CD4-positive, alpha-beta memory T cell (primary cell): ENCODE measurements around the gene PCGF1. TPM values are rescaled to one million over a fixed set of nuclear protein-coding genes. Genes with fewer than 3 reads are reported as not detected.

ENCODE experiments used
- CTCF ChIA-PET: fragments of 350-600 bp; sonication (Branson Sonifier 250); formaldehyde crosslinking; loops from one replicate; lab custom pipeline; 2021; ENCODE audit warnings: inconsistent platforms; ENCODE audit not compliant: partially characterized antibody; lab: Charles Lee
- POLR2A ChIA-PET: fragments of 350-600 bp; sonication (Branson Sonifier 250); formaldehyde crosslinking; loops from one replicate; lab custom pipeline; 2021; ENCODE audit not compliant: partially characterized antibody; lab: Charles Lee
- DNase-seq, 5 donors: peaks; one replicate each; pipeline versions ENCODE4 v3.0.0 to v3.0.0-alpha.2; 2020 to 2022; ENCODE audit warnings: mixed read lengths in 1 of 5
- H3K27ac ChIP-seq: one replicate; pipeline ENCODE4 v1.7.0; 2013; ENCODE audit warnings: low read depth, low read length
- H3K27me3 ChIP-seq: 2 replicates; pipeline ENCODE4 v1.7.0; 2013; ENCODE audit warnings: mild to moderate bottlenecking, low read length, moderate library complexity; ENCODE audit not compliant: insufficient read depth
- H3K36me3 ChIP-seq: 2 replicates; pipeline ENCODE4 v1.7.0; 2013; ENCODE audit warnings: mild to moderate bottlenecking, low read length, moderate library complexity; ENCODE audit not compliant: insufficient read depth
- H3K4me1 ChIP-seq: 2 replicates; pipeline ENCODE4 v1.7.0; 2013; ENCODE audit warnings: mild to moderate bottlenecking, low read length, moderate library complexity; ENCODE audit not compliant: insufficient read depth
- H3K4me3 ChIP-seq, 2 donors: one replicate each; pipeline ENCODE4 v1.7.0; 2013; ENCODE audit warnings: low read length in 2 of 2, mild to moderate bottlenecking in 1 of 2
- H3K9me3 ChIP-seq, 2 donors: one replicate each; pipeline ENCODE4 v1.7.0; 2013; ENCODE audit warnings: low read length in 2 of 2, control low read depth in 1 of 2; ENCODE audit not compliant: control insufficient read depth in 1 of 2
- H3K27ac Mint-ChIP-seq, 7 donors: one replicate each; pipeline ENCODE4 v1.8.0; 2020 to 2021; ENCODE audit warnings: mixed read lengths in 7 of 7, mild to moderate bottlenecking in 6 of 7, inconsistent platforms in 3 of 7, moderate library complexity in 3 of 7
- H3K27me3 Mint-ChIP-seq, 2 donors: one replicate each; pipeline ENCODE4 v1.8.0; 2020 to 2021; ENCODE audit warnings: mixed read lengths in 2 of 2
- H3K36me3 Mint-ChIP-seq, 2 donors: one replicate each; pipeline ENCODE4 v1.8.0; 2020 to 2021; ENCODE audit warnings: mixed read lengths in 2 of 2, inconsistent platforms in 1 of 2, mild to moderate bottlenecking in 1 of 2
- H3K4me1 Mint-ChIP-seq, 4 donors: one replicate each; pipeline ENCODE4 v1.8.0; 2020 to 2021; ENCODE audit warnings: mixed read lengths in 4 of 4, mild to moderate bottlenecking in 1 of 4
- H3K4me3 Mint-ChIP-seq, 8 donors: one replicate each; pipeline ENCODE4 v1.8.0; 2020 to 2021; ENCODE audit warnings: mixed read lengths in 8 of 8, mild to moderate bottlenecking in 7 of 8, moderate library complexity in 6 of 8, inconsistent platforms in 3 of 8
- H3K9me3 Mint-ChIP-seq, 8 donors: one replicate each; pipeline ENCODE4 v1.8.0; 2020 to 2021; ENCODE audit warnings: mixed read lengths in 8 of 8, mild to moderate bottlenecking in 5 of 8, inconsistent platforms in 3 of 8, moderate library complexity in 1 of 8
- intact Hi-C: fragments of 100-400 bp; cut with micrococcal nuclease; formaldehyde crosslinking; loops from one replicate; pipeline ENCODE4 v1.15.1; 2023
- polyA plus RNA-seq, 2 donors: library from polyadenylated mRNA; unstranded; fragments of 300-500 nt; fragmentation: Illumina TruSeq; gene quantifications; one replicate each; pipeline ENCODE4 v1.2.3, GENCODE V29; 2021
- total RNA-seq, 2 experiments: library from RNA; stranded (reverse); gene quantifications; one replicate each; pipeline ENCODE4 v1.2.3, GENCODE V29; 2021

The PCGF1 gene
- 10 to 100 TPM; 31.1 to 42.2 TPM for total RNA-seq
- polyA plus RNA-seq: 10 to 100 TPM; 10.4 to 16.7 TPM

DNA sequence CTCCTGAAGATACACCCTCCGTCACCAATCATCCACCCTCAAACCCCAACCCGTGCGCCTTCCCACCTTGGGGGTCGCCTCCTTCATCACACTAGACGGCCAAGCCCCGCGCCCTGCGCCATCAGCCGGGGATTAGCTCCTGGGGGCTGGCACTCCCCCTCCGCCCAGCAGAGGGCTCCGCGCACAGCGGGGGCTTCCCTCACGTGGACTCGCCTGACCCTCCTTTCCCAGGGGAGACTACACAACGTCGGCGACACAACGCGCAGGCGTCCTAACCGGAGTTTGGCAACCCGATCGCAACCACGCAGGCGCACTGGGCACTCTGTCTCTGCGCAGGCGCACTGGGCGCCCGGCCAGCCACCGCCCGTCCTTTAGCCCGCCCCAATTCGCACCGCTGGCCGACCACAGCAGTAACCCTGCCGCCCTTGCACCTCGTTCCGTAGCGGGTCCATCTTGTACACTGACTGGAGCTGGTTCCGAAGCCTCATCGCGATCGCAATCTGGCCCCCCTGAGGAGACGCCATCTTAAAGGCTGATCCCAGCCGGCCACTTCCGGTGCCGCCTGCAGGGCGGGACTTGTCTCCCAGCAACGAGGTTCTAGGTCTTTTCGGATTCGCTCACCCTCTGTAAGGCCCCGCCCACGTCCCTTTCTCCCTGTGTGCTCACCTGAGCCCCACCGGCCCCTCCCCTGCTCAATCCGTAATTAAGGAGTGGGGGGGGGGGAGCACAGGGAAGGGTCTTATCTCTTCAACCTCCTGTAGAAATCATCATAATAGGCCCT lies at the start of gene PCGF1:
TSS of gene PCGF1 (minus strand) at position 551 of the 781 bp plus-strand sequence. CDS start at position 524, 27 bp downstream.
- H3K36me3 Mint-ChIP-seq: peaks cover 30 to 34% of the 10 kb centered on the region in 2 donors
- Histone ChIP-seq H3K27ac (peak within 1 kb of the TSS; percentile 98), H3K36me3 (peaks cover 15% of the 10 kb centered on the region), H3K9me3 (no peaks in the 10 kb centered on the region), H3K4me3 (peak within 1 kb of the TSS; percentile 83 to 97), H3K27me3 (peaks cover 19% of the 10 kb centered on the region), H3K4me1 (peaks cover 40% of the 10 kb centered on the region)
- intact Hi-C loops: loop anchor here (1.0 to 2.0 kb wide), 5 partner anchors 22 to 53 kb away; partner anchors contain the start of genes AUP1, HTRA2, INO80B and TTC31
- H3K9me3 Mint-ChIP-seq: peaks cover 0 to 4% (median 0%) of the 10 kb centered on the region in 8 donors
- H3K4me3 Mint-ChIP-seq: peak within 1 kb of the TSS; percentile 98 to 100 (median 100)
- POLR2A ChIA-PET: interaction anchor here (0.9 to 7.0 kb wide), 12 partner anchors 9 to 86 kb away, joined by 3 to 60 read pairs (median 8); partner anchors contain the start of genes AUP1, C2orf81, CCDC142 and DQX1
- H3K27ac Mint-ChIP-seq: peak within 1 kb of the TSS; percentile 97 to 100 (median 100)
- peaks cover 18 to 64% (median 46%) of the 10 kb centered on the region in 4 donors for H3K4me1 Mint-ChIP-seq
- CTCF ChIA-PET: interaction anchor here (0.5 to 2.1 kb wide), 6 partner anchors 23 to 86 kb away, joined by 3 to 9 read pairs (median 3); partner anchors contain the start of genes CCDC142, HTRA2, MRPL53 and TTC31
- DNase-seq: peak; percentile 98 to 99 (median 98)
- peaks cover 16 to 45% of the 10 kb centered on the region in 2 donors for H3K27me3 Mint-ChIP-seq

DNA sequence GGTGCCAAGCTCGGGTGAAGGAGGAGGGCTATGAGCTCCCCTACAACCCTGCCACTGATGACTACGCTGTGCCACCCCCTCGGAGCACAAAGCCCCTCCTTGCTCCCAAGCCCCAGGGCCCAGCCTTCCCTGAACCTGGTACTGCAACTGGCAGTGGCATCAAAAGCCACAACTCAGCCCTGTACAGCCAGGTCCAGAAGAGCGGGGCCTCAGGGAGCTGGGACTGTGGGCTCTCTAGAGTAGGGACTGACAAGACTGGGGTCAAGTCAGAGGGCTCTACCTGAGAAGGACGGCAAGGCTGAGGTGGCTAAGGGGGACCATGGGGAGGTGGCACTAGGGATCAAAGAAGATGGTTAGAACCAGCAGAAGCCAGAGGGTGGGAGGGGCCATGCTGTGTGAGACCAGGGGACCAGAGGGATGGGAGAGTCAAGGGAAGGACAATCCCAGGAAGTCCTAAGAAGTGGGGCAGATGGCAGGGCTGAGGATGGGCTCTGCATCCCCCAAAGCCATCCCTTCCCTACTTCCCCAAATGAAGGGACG lies 49.4 kb upstream of the PCGF1 start:
- Histone ChIP-seq H3K4me3 (no peak overlapping the region), H3K9me3 (no peaks in the 10 kb centered on the region), H3K27ac (no peak overlapping the region), H3K4me1 (peaks cover 16% of the 10 kb centered on the region), H3K36me3 (no peaks in the 10 kb centered on the region), H3K27me3 (no peaks in the 10 kb centered on the region)
- ChIA-PET CTCF (no interaction called here), POLR2A (interaction anchor here (0.9 to 2.2 kb wide), 2 partner anchors 10 to 84 kb away, joined by 3 to 5 read pairs; partner anchors contain the start of gene MRPL53)
- no peak for DNase-seq
- Mint-ChIP-seq H3K9me3 (peaks cover 0 to 2% (median 0%) of the 10 kb centered on the region in 8 donors), H3K27me3 (peaks cover 5 to 10% of the 10 kb centered on the region in 2 donors), H3K36me3 (peaks cover 0 to 20% of the 10 kb centered on the region in 2 donors), H3K27ac (peak overlapping the region in 4 of 7 donors; percentile 32 to 80 (median 60)), H3K4me3 (peak overlapping the region in 2 of 8 donors; percentile 61 to 98), H3K4me1 (peaks cover 7 to 31% (median 19%) of the 10 kb centered on the region in 4 donors)
- intact Hi-C loops: loop anchor here (10.0 kb wide), 1 partner anchor 162 kb away; no protein-coding TSS in a partner anchor

DNA sequence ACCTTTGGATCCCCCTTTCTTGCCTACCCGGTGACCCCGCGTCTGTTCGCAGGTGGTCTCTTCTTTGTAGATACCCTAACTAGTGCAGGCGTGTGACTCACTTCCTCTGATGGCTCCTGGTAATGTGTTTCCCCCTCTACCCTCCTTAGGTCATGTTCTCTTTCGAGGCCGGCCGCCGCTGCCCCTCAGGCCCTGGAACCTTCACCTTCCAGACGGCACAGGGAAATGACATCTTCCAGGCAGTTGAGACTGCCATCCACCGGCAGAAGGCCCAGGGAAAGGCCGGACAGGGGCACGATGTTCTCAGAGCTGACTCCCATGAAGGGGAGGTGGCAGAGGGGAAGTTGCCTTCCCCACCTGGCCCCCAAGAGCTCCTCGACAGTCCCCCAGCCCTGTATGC lies 48.7 kb upstream of the PCGF1 start:
- Histone ChIP-seq H3K27ac (no peak overlapping the region), H3K9me3 (no peaks in the 10 kb centered on the region), H3K36me3 (no peaks in the 10 kb centered on the region), H3K4me1 (peaks cover 16% of the 10 kb centered on the region), H3K27me3 (no peaks in the 10 kb centered on the region), H3K4me3 (no peak overlapping the region)
- H3K27me3 Mint-ChIP-seq: peaks cover under 1 to 16% of the 10 kb centered on the region in 2 donors
- ChIA-PET CTCF (no interaction called here), POLR2A (interaction anchor here (1.2 to 2.2 kb wide), 2 partner anchors 11 to 22 kb away, joined by 3 to 5 read pairs; no protein-coding TSS in a partner anchor)
- H3K27ac Mint-ChIP-seq: peak overlapping the region in 5 of 7 donors; percentile 47 to 85 (median 73)
- peaks cover 7 to 31% (median 19%) of the 10 kb centered on the region in 4 donors for H3K4me1 Mint-ChIP-seq
- H3K9me3 Mint-ChIP-seq: peaks cover 0 to 2% (median 0%) of the 10 kb centered on the region in 8 donors
- no peak for DNase-seq
- intact Hi-C loops: loop anchor here (10.0 kb wide), 1 partner anchor 161 kb away; no protein-coding TSS in a partner anchor
- peaks cover 0 to 20% of the 10 kb centered on the region in 2 donors for H3K36me3 Mint-ChIP-seq
- H3K4me3 Mint-ChIP-seq: peak overlapping the region; percentile 31 to 98 (median 94)

- Histone ChIP-seq H3K27me3 (no peaks in the 10 kb centered on the region), H3K4me1 (peaks cover 16% of the 10 kb centered on the region), H3K36me3 (no peaks in the 10 kb centered on the region), H3K9me3 (no peaks in the 10 kb centered on the region), H3K4me3 (peak overlapping the region; percentile 84 to 99), H3K27ac (peak overlapping the region; percentile 64)
- Mint-ChIP-seq H3K27ac (peak overlapping the region; percentile 2 to 98 (median 91)), H3K4me3 (peak overlapping the region; percentile 94 to 98 (median 96)), H3K36me3 (peaks cover 0 to 20% of the 10 kb centered on the region in 2 donors), H3K27me3 (peaks cover 0 to 18% of the 10 kb centered on the region in 2 donors), H3K9me3 (peaks cover 0 to 2% (median 0%) of the 10 kb centered on the region in 8 donors), H3K4me1 (peaks cover 7 to 32% (median 19%) of the 10 kb centered on the region in 4 donors)
- no peak for DNase-seq
- CTCF ChIA-PET: interaction anchor here (0.8 to 0.9 kb wide), 2 partner anchors 12 to 32 kb away, joined by 4 read pairs; no protein-coding TSS in a partner anchor
- intact Hi-C loops: loop anchor here (1.0 to 10.0 kb wide), 3 partner anchors 48 to 161 kb away; partner anchors contain the start of genes CCDC142, PCGF1 and TTC31
- POLR2A ChIA-PET: interaction anchor here (0.6 to 2.2 kb wide), 5 partner anchors 12 to 73 kb away, joined by 3 to 5 read pairs (median 3); partner anchors contain the start of genes AUP1, CCDC142, HTRA2 and TTC31
Observed at GRCh38 chr2:74555610-74556103, 48.2 kb upstream of the PCGF1 start.

- Mint-ChIP-seq H3K4me3 (peak overlapping the region; percentile 94 to 98 (median 96)), H3K27ac (peak overlapping the region; percentile 73 to 98 (median 93)), H3K36me3 (peaks cover 0 to 20% of the 10 kb centered on the region in 2 donors), H3K9me3 (peaks cover 0 to 2% (median 0%) of the 10 kb centered on the region in 8 donors), H3K27me3 (peaks cover 6 to 20% of the 10 kb centered on the region in 2 donors), H3K4me1 (peaks cover 7 to 30% (median 19%) of the 10 kb centered on the region in 4 donors)
- no peaks in the 10 kb centered on the region for H3K9me3 ChIP-seq
- ChIA-PET CTCF (interaction anchor here (0.8 to 0.9 kb wide), 2 partner anchors 12 to 32 kb away, joined by 4 read pairs; no protein-coding TSS in a partner anchor), POLR2A (interaction anchor here (0.6 to 2.2 kb wide), 6 partner anchors 12 to 163 kb away, joined by 3 to 5 read pairs (median 4); partner anchors contain the start of genes AUP1, CCDC142, HTRA2 and TTC31)
- peaks cover 16% of the 10 kb centered on the region for H3K4me1 ChIP-seq
- peaks cover 7% of the 10 kb centered on the region for H3K27me3 ChIP-seq
- DNase-seq: peak in 4 of 5 donors; percentile 32 to 48 (median 46)
- no peaks in the 10 kb centered on the region for H3K36me3 ChIP-seq
- H3K27ac ChIP-seq: peak overlapping the region; percentile 64
- intact Hi-C loops: loop anchor here (1.0 to 10.0 kb wide), 4 partner anchors 26 to 160 kb away; partner anchors contain the start of genes AUP1, CCDC142, HTRA2 and PCGF1
- H3K4me3 ChIP-seq: peak overlapping the region; percentile 84 to 99
Observed at GRCh38 chr2:74554820-74555531, 47.5 kb upstream of the PCGF1 start.
